Karpas-422 (cell line): Measurements from ENCODE around the gene SLC1A1. TPM values are rescaled to one million over a fixed set of nuclear protein-coding genes. Genes with fewer than 3 reads are reported as not detected.
"Not testable (repeated sequence)": the region's sequence is repeated elsewhere in the genome, so short reads cannot be mapped to it uniquely, and the experiment has no call there.

Experiments
- DNase-seq: peaks from one replicate; pipeline ENCODE4 v3.0.0-alpha.2; 2015
- H2AFZ ChIP-seq: fragments of 200-600 bp; sonication (generic); 2 replicates; pipeline ENCODE4 v1.6.1; 2014; ENCODE audit warnings: antibody characterized with exemption, low read length, mixed read lengths
- H3K27ac ChIP-seq: fragments of 200-600 bp; sonication (generic); 2 replicates; pipeline ENCODE4 v1.5.1; 2014; ENCODE audit warnings: mild to moderate bottlenecking, low read length, moderate library complexity
- H3K27me3 ChIP-seq: fragments of 200-600 bp; sonication (generic); 2 replicates; pipeline ENCODE4 v1.6.1; 2014; ENCODE audit warnings: low read length, mixed read lengths
- H3K36me3 ChIP-seq: fragments of 200-600 bp; sonication (generic); 2 replicates; pipeline ENCODE4 v1.6.1; 2014; ENCODE audit warnings: low read length, mixed read lengths; ENCODE audit not compliant: insufficient read depth
- H3K4me1 ChIP-seq: fragments of 200-600 bp; sonication (generic); 2 replicates; pipeline ENCODE4 v1.6.1; 2014; ENCODE audit warnings: mild to moderate bottlenecking, low read length, mixed read lengths
- H3K4me2 ChIP-seq: fragments of 200-600 bp; sonication (generic); 2 replicates; pipeline ENCODE4 v1.6.1; 2014; ENCODE audit warnings: low read length, low read depth, mild to moderate bottlenecking; ENCODE audit not compliant: poor library complexity, severe bottlenecking
- H3K4me3 ChIP-seq: fragments of 200-600 bp; sonication (generic); 2 replicates; pipeline ENCODE4 v1.5.1; 2014; ENCODE audit warnings: mild to moderate bottlenecking, antibody characterized with exemption, low read length, mixed read lengths
- H3K79me2 ChIP-seq: fragments of 200-600 bp; sonication (generic); 2 replicates; pipeline ENCODE4 v1.6.1; 2014; ENCODE audit warnings: mild to moderate bottlenecking, low read length, mixed read lengths
- H3K9ac ChIP-seq: fragments of 200-600 bp; sonication (generic); 2 replicates; pipeline ENCODE4 v1.6.0; 2014; ENCODE audit warnings: low read length
- H3K9me2 ChIP-seq: fragments of 200-600 bp; sonication (generic), shearing (Covaris generic); replicated peaks from 2 replicates; pipeline ENCODE4 v1.6.0; 2014; ENCODE audit warnings: mild to moderate bottlenecking, low read length, moderate library complexity; ENCODE audit not compliant: insufficient read depth
- H3K9me3 ChIP-seq: fragments of 300-700, 200-600 bp; sonication (generic); 2 replicates; pipeline ENCODE4 v1.6.1; 2014; ENCODE audit warnings: low read length, mixed read lengths
- H4K20me1 ChIP-seq: fragments of 200-600 bp; sonication (generic); 2 replicates; pipeline ENCODE4 v1.6.1; 2014; ENCODE audit warnings: mild to moderate bottlenecking, antibody characterized with exemption, low read length, low read depth; ENCODE audit not compliant: insufficient read depth
- total RNA-seq: library from RNA; depleted of rRNA; stranded (reverse); fragments of >200 nt; shearing (Covaris generic); gene quantifications from 2 replicates; pipeline ENCODE4 v1.2.3, GENCODE V29; 2014; ENCODE audit warnings: low replicate concordance

The SLC1A1 gene
- total RNA-seq, 1 experiment from 2014 or later, result not detected

GRCh38 chr9:4517274-4517673 is 27.0 kb downstream of the SLC1A1 start:
- no peaks in the 10 kb centered on the region for H3K27me3 ChIP-seq
- H3K36me3 ChIP-seq, result no peaks in the 10 kb centered on the region
- no peak overlapping the region for H3K4me2 ChIP-seq
- no peaks in the 10 kb centered on the region for H4K20me1 ChIP-seq
- no peaks in the 10 kb centered on the region for H3K9me2 ChIP-seq
- no peak overlapping the region for H3K9ac ChIP-seq
- H3K9me3 ChIP-seq, result no peaks in the 10 kb centered on the region
- H3K4me1 ChIP-seq, result no peaks in the 10 kb centered on the region
- H2AFZ ChIP-seq, result no peak overlapping the region
- no peaks in the 10 kb centered on the region for H3K79me2 ChIP-seq
- no peak for DNase-seq
- no peak overlapping the region for H3K4me3 ChIP-seq
- H3K27ac ChIP-seq, result no peak overlapping the region

GRCh38 chr9:4519604-4520003 is 29.3 kb downstream of the SLC1A1 start:
- Histone ChIP-seq H3K27ac (no peak overlapping the region), H3K9me2 (no peaks in the 10 kb centered on the region), H3K4me3 (no peak overlapping the region), H3K36me3 (no peaks in the 10 kb centered on the region), H4K20me1 (no peaks in the 10 kb centered on the region), H3K79me2 (no peaks in the 10 kb centered on the region), H3K9me3 (no peaks in the 10 kb centered on the region), H3K4me2 (no peak overlapping the region), H3K27me3 (no peaks in the 10 kb centered on the region), H3K4me1 (no peaks in the 10 kb centered on the region), H2AFZ (no peak overlapping the region), H3K9ac (no peak overlapping the region)
- no peak for DNase-seq

- no peak overlapping the region for H3K27ac ChIP-seq
These were observed 29.8 kb downstream of the SLC1A1 start for GRCh38 chr9:4520055-4520454.

GRCh38 chr9:4530375-4530774 is 40.1 kb downstream of the SLC1A1 start:
- Histone ChIP-seq H3K9me3 (no peaks in the 10 kb centered on the region), H3K36me3 (no peaks in the 10 kb centered on the region), H3K9me2 (no peaks in the 10 kb centered on the region), H4K20me1 (no peaks in the 10 kb centered on the region), H3K27ac (no peak overlapping the region), H3K4me1 (no peaks in the 10 kb centered on the region), H3K9ac (no peak overlapping the region), H3K27me3 (no peaks in the 10 kb centered on the region), H2AFZ (no peak overlapping the region), H3K4me2 (no peak overlapping the region), H3K79me2 (no peaks in the 10 kb centered on the region), H3K4me3 (no peak overlapping the region)
- DNase-seq, result no peak

More at GRCh38 chr9:4520055-4520454, 29.8 kb downstream of the SLC1A1 start:
- no peaks in the 10 kb centered on the region for H3K4me1 ChIP-seq
- no peak overlapping the region for H3K4me3 ChIP-seq
- no peak for DNase-seq
- no peak overlapping the region for H3K9ac ChIP-seq
- H2AFZ ChIP-seq, result no peak overlapping the region
- H3K79me2 ChIP-seq, result no peaks in the 10 kb centered on the region
- no peaks in the 10 kb centered on the region for H3K9me3 ChIP-seq
- no peaks in the 10 kb centered on the region for H3K27me3 ChIP-seq
- H3K9me2 ChIP-seq, result no peaks in the 10 kb centered on the region
- H4K20me1 ChIP-seq, result no peaks in the 10 kb centered on the region
- H3K36me3 ChIP-seq, result no peaks in the 10 kb centered on the region
- H3K4me2 ChIP-seq, result no peak overlapping the region

- not testable (repeated sequence) for H3K4me1 ChIP-seq, H3K79me2 ChIP-seq, H3K9ac ChIP-seq, H3K27ac ChIP-seq, H3K9me3 ChIP-seq, H3K4me2 ChIP-seq, H3K9me2 ChIP-seq, H3K27me3 ChIP-seq, DNase-seq, H3K4me3 ChIP-seq, H4K20me1 ChIP-seq, H3K36me3 ChIP-seq, H2AFZ ChIP-seq
These were observed 40.6 kb downstream of the SLC1A1 start for GRCh38 chr9:4530831-4531230.

- not testable (repeated sequence) for H3K4me2 ChIP-seq, H3K27me3 ChIP-seq, DNase-seq, H3K79me2 ChIP-seq, H3K9me3 ChIP-seq, H3K27ac ChIP-seq, H3K4me3 ChIP-seq, H3K9me2 ChIP-seq, H4K20me1 ChIP-seq, H3K9ac ChIP-seq, H2AFZ ChIP-seq, H3K4me1 ChIP-seq, H3K36me3 ChIP-seq
These were observed 41.1 kb downstream of the SLC1A1 start for GRCh38 chr9:4531355-4531754.

GRCh38 chr9:4533881-4534280 is 43.6 kb downstream of the SLC1A1 start:
- H3K9ac ChIP-seq, H2AFZ ChIP-seq, H3K9me2 ChIP-seq, DNase-seq, H4K20me1 ChIP-seq, H3K4me1 ChIP-seq, H3K27ac ChIP-seq, H3K36me3 ChIP-seq, H3K9me3 ChIP-seq, H3K79me2 ChIP-seq, H3K27me3 ChIP-seq, H3K4me2 ChIP-seq, H3K4me3 ChIP-seq: not testable (repeated sequence)

GRCh38 chr9:4536196-4536595 is 45.9 kb downstream of the SLC1A1 start:
- H3K36me3 ChIP-seq, H2AFZ ChIP-seq, H4K20me1 ChIP-seq, DNase-seq, H3K4me1 ChIP-seq, H3K9me3 ChIP-seq, H3K27ac ChIP-seq, H3K4me3 ChIP-seq, H3K9me2 ChIP-seq, H3K27me3 ChIP-seq, H3K9ac ChIP-seq, H3K4me2 ChIP-seq, H3K79me2 ChIP-seq: not testable (repeated sequence)

- no peaks in the 10 kb centered on the region for H3K79me2 ChIP-seq
- no peak for DNase-seq
- H3K4me1 ChIP-seq, result no peaks in the 10 kb centered on the region
- no peaks in the 10 kb centered on the region for H3K9me3 ChIP-seq
- no peaks in the 10 kb centered on the region for H3K36me3 ChIP-seq
- no peak overlapping the region for H3K27ac ChIP-seq
- no peak overlapping the region for H3K9ac ChIP-seq
- H3K27me3 ChIP-seq, result 0 out of 2 replicates have a peak, but pooled peaks cover 3% of the 10 kb centered on the region
- no peak overlapping the region for H2AFZ ChIP-seq
- no peak overlapping the region for H3K4me3 ChIP-seq
- no peak overlapping the region for H3K4me2 ChIP-seq
- H3K9me2 ChIP-seq, result no peaks in the 10 kb centered on the region
- H4K20me1 ChIP-seq, result no peaks in the 10 kb centered on the region
These were observed 47.3 kb downstream of the SLC1A1 start for GRCh38 chr9:4537581-4537980.
